DMS 273 treated with DMSO at 0.1 percent for 48 hours (cell line): ENCODE data around the gene MS4A12.
"Not testable (repeated sequence)": the region's sequence is repeated elsewhere in the genome, so short reads cannot be mapped to it uniquely, and the experiment has no call there.

ENCODE experiments used
- DNase-seq: peaks from one replicate; lab custom pipeline; 2025; lab: John Stamatoyannopoulos, UW

MS4A12 gene

GRCh38 chr11:60512651-60513225, 20.2 kb downstream of the MS4A12 start:
- DNase-seq: no peak

- no peak for DNase-seq
These were observed 21.2 kb downstream of the MS4A12 start for GRCh38 chr11:60513496-60514460.

GRCh38 chr11:60515144-60515855, 22.7 kb downstream of the MS4A12 start, which contains the start of gene MS4A13:
Gene MS4A13 (plus strand): TSS chr11:60515392. CDS start chr11:60518084, 2,692 bp downstream.
- no peak for DNase-seq

- no peak for DNase-seq
These were observed 35.9 kb downstream of the MS4A12 start for GRCh38 chr11:60528465-60528864.

- DNase-seq: no peak
These were observed 36.4 kb downstream of the MS4A12 start for GRCh38 chr11:60528934-60529333.

- DNase-seq: no peak
These were observed 38.0 kb downstream of the MS4A12 start for GRCh38 chr11:60530454-60531100.

- DNase-seq: not testable (repeated sequence)
These were observed 39.8 kb downstream of the MS4A12 start for GRCh38 chr11:60532383-60532782.

GRCh38 chr11:60538627-60539026, 46.0 kb downstream of the MS4A12 start:
- DNase-seq: not testable (repeated sequence)

- DNase-seq: no peak
These were observed 51.5 kb downstream of the MS4A12 start for GRCh38 chr11:60544077-60544476.
